HepG2 (cell line): ENCODE measurements around the gene ZNF628. TPM values are rescaled to one million over a fixed set of nuclear protein-coding genes. Genes with fewer than 3 reads are reported as not detected.

Experiments
- AGO2 ChIP-seq: fragments of 200-400 bp; formaldehyde crosslinking; optimal IDR thresholded peaks from 2 replicates; pipeline ENCODE3; 2017; ENCODE audit warnings: mild to moderate bottlenecking, low read depth, low read length, moderate library complexity
- CENPBD1 ChIP-seq: sonication (generic); formaldehyde crosslinking; IDR thresholded peaks from 2 replicates; pipeline ENCODE4 v1.8.0; 2022; ENCODE audit warnings: missing genetic modification reagents, low read depth, mild to moderate bottlenecking, borderline replicate concordance
- KLF16 ChIP-seq, 2 experiments: sonication (generic) in 1 of 2; formaldehyde crosslinking in 1 of 2; IDR thresholded peaks; 2 replicates each; pipeline versions ENCODE4 v1.6.1 to v1.8.0; 2016 to 2023; ENCODE audit warnings: missing genetic modification reagents in 2 of 2, missing compliant biosample characterization in 1 of 2
- LRRFIP1 ChIP-seq: sonication (generic); formaldehyde crosslinking; conservative IDR thresholded peaks from 2 replicates; pipeline ENCODE4 v1.4.0; 2020; ENCODE audit warnings: missing genetic modification reagents
- SOX13 ChIP-seq, 3 experiments: fragments of 450-650 bp in 1 of 3; sonication (generic) in 1 of 3; formaldehyde crosslinking in 1 of 3; IDR thresholded peaks in 2 of 3; conservative IDR thresholded peaks in 1 of 3; 2 replicates each; pipeline versions ENCODE4 v1.5.0 to v1.6.1; 2016 to 2020; ENCODE audit warnings: antibody characterized with exemption in 1 of 3, mild to moderate bottlenecking in 1 of 3, missing compliant biosample characterization in 1 of 3, missing genetic modification reagents in 1 of 3, moderate library complexity in 1 of 3
- USF2 ChIP-seq, 2 experiments: sonication (generic) in 1 of 2; formaldehyde crosslinking in 1 of 2; IDR thresholded peaks; 2 replicates each; pipeline versions ENCODE4 v1.5.1 to v1.6.1; 2011 to 2020; ENCODE audit warnings: borderline replicate concordance in 1 of 2, low read depth in 1 of 2, low read length in 1 of 2, mild to moderate bottlenecking in 1 of 2, missing genetic modification reagents in 1 of 2, moderate library complexity in 1 of 2
- ZBTB39 ChIP-seq: sonication (generic); formaldehyde crosslinking; IDR thresholded peaks from 2 replicates; pipeline ENCODE4 v1.5.0; 2020; ENCODE audit warnings: missing genetic modification reagents
- ZMYM3 ChIP-seq: sonication (generic); formaldehyde crosslinking; IDR thresholded peaks from 2 replicates; pipeline ENCODE4 v1.5.1; 2020; ENCODE audit warnings: mild to moderate bottlenecking, missing genetic modification reagents
- ZNF383 ChIP-seq: sonication (generic); formaldehyde crosslinking; IDR thresholded peaks from 2 replicates; pipeline ENCODE4 v1.4.0; 2020; ENCODE audit warnings: missing genetic modification reagents, mild to moderate bottlenecking, borderline replicate concordance
- ZNF570 ChIP-seq: sonication (generic); formaldehyde crosslinking; IDR thresholded peaks from 2 replicates; pipeline ENCODE4 v1.4.0; 2020; ENCODE audit warnings: mild to moderate bottlenecking, missing genetic modification reagents, borderline replicate concordance
- ZNF609 ChIP-seq: sonication (generic); formaldehyde crosslinking; IDR thresholded peaks from 2 replicates; pipeline ENCODE4 v1.4.0; 2020; ENCODE audit warnings: mild to moderate bottlenecking, missing genetic modification reagents, borderline replicate concordance
- polyA plus RNA-seq, 8 experiments: library from polyadenylated mRNA; depleted of rRNA in 3 of 8; stranded (reverse) in 7 of 8; unstranded in 1 of 8; fragments of >200 nt; fragmentation: Illumina TruSeq in 4 of 8; extraction: Trizol in 4 of 8; gene quantifications; 2 replicates each; pipeline versions ENCODE4 v1.2.1 to v1.2.3, GENCODE V29; 2011 to 2016; ENCODE audit warnings: low read depth in 4 of 8, missing spikeins in 1 of 8, mixed read lengths in 1 of 8; ENCODE audit not compliant: insufficient read depth in 1 of 8
- total RNA-seq, 5 experiments: library from RNA; depleted of rRNA; stranded (reverse); fragments of >200 nt; fragmentation: Illumina TruSeq; extraction: Trizol; gene quantifications; 2 replicates each; pipeline ENCODE4 v1.2.3, GENCODE V29; 2016; ENCODE audit warnings: low read depth in 1 of 5

Gene ZNF628
- total and polyA plus RNA-seq, 2 of the 13 experiments (the other 11 are each of a cell fraction or from before 2014, with no cell fraction given): 0.54 to 1.2 TPM

- no peak for TF ChIP-seq ZNF570 (CRISPR knock-in tag)
- 0 out of 2 replicates have a peak, but pooled peaks have one; percentile 17 for TF ChIP-seq ZNF609
- no peak; the same call in 1 of the 2 replicates for TF ChIP-seq ZMYM3 (CRISPR knock-in tag)
- peak; percentile 35 to 69; a peak in 1 of 4 replicates for TF ChIP-seq KLF16 (CRISPR knock-in tag; IDR thresholded peaks at IDR 0.05)
- no peak for TF ChIP-seq ZNF383 (CRISPR knock-in tag)
- TF ChIP-seq LRRFIP1 (CRISPR knock-in tag): no peak
- TF ChIP-seq ZBTB39: peak; percentile 85; the same call in 1 of the 2 replicates
- peak; percentile 81 for TF ChIP-seq SOX13 (IDR thresholded peaks at IDR 0.05)
- TF ChIP-seq SOX13 (CRISPR knock-in tag; conservative IDR thresholded peaks at IDR 0.05 in 1 of 2, IDR thresholded peaks at IDR 0.05 in 1 of 2): peak in 1 of 2 experiments; percentile 23; a peak in 1 of 4 replicates
- TF ChIP-seq AGO2: no peak
- TF ChIP-seq USF2 (IDR thresholded peaks at IDR 0.05; ENCODE audit: low read depth, low read length): no peak
- TF ChIP-seq USF2 (CRISPR knock-in tag; IDR thresholded peaks at IDR 0.05; ENCODE audit: borderline replicate concordance): no peak; the same call in 1 of the 2 replicates
- 0 out of 2 replicates have a peak, but pooled peaks have one; percentile 31 for TF ChIP-seq CENPBD1 (CRISPR knock-in tag)
Observed at GRCh38 chr19:55476100-55476775, at the start of gene ZNF628 (continued).
